ENCODE results near the gene OTOA.

- TF ChIP-seq POLR2A (IDR thresholded peaks at IDR 0.05), result no peak
- TF ChIP-seq CTCF (IDR thresholded peaks at IDR 0.05), result no peak
- TF ChIP-seq EP300 (IDR thresholded peaks at IDR 0.05), result no peak
Measured at GRCh38 chr16:21645261-21645721, 18.5 kb upstream of the OTOA start.

Data from ovary (tissue), 3 donors.